Parathyroid adenoma (tissue), 2 donors: ENCODE data around the gene PTK6.

ENCODE experiments used
- H2AFZ ChIP-seq: fragments of 300-600 bp; sonication (generic); one replicate; pipeline ENCODE4 v1.7.0; 2017; ENCODE audit warnings: antibody characterized with exemption, mild to moderate bottlenecking
- H3K27ac ChIP-seq: fragments of 300-600 bp; sonication (generic); one replicate; pipeline ENCODE4 v1.7.0; 2017
- H3K27me3 ChIP-seq: fragments of 300-600 bp; sonication (generic); one replicate; pipeline ENCODE4 v1.7.0; 2017; ENCODE audit warnings: low read length; ENCODE audit not compliant: control insufficient read depth, insufficient read depth
- H3K36me3 ChIP-seq: fragments of 300-600 bp; sonication (generic); one replicate; pipeline ENCODE4 v1.7.0; 2017; ENCODE audit warnings: low read length; ENCODE audit not compliant: control insufficient read depth, insufficient read depth
- H3K4me1 ChIP-seq: fragments of 300-600 bp; sonication (generic); one replicate; pipeline ENCODE4 v1.7.0; 2017; ENCODE audit warnings: control low read depth
- H3K4me2 ChIP-seq: fragments of 300-600 bp; sonication (generic); one replicate; pipeline ENCODE4 v1.7.0; 2017; ENCODE audit warnings: low read length
- H3K4me3 ChIP-seq: fragments of 300-600 bp; sonication (generic); one replicate; pipeline ENCODE4 v1.7.0; 2017; ENCODE audit warnings: low read depth, low read length
- H3K79me2 ChIP-seq: fragments of 300-600 bp; sonication (generic); one replicate; pipeline ENCODE4 v1.7.0; 2017; ENCODE audit warnings: control low read depth
- H3K9ac ChIP-seq: fragments of 300-600 bp; sonication (generic); one replicate; pipeline ENCODE4 v1.7.0; 2017; ENCODE audit warnings: mild to moderate bottlenecking
- H3K9me3 ChIP-seq: fragments of 300-600 bp; sonication (generic); one replicate; pipeline ENCODE4 v1.7.0; 2017; ENCODE audit warnings: low read length; ENCODE audit not compliant: control insufficient read depth
- TF ChIP-seq, protein P1 (sequence below): fragments of 300-600 bp; sonication (generic); IDR thresholded peaks from one replicate; pipeline ENCODE4 v1.7.0; 2017; ENCODE audit warnings: antibody characterized with exemption, mild to moderate bottlenecking
- donor health status: primary hyperparathyroidism.

PTK6 gene

DNA sequence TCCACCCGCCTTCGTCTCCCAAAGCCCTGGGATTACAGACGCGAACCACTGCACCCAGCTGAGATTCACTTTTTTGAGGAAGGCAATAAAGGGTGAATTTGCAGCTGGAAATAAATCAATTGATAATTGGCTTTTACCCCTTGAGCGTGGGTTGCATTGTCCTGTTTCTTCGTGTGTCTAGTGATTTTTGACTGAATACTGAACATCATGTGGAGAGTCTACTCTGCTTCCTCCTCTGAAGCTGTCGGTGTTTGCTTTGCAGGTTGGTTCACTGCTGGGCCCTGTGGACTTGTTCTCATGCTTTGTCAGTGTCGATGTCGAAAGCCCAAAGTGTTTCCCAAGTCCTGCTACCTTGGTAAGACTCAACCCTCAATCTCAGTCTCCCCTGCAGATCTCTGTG lies 32.5 kb downstream of the PTK6 start:
- Histone ChIP-seq H2AFZ (no peak overlapping the region), H3K9me3 (no peaks in the 10 kb centered on the region), H3K27me3 (no peaks in the 10 kb centered on the region), H3K4me3 (no peak overlapping the region), H3K4me1 (no peaks in the 10 kb centered on the region), H3K4me2 (no peak overlapping the region), H3K79me2 (no peaks in the 10 kb centered on the region), H3K36me3 (no peaks in the 10 kb centered on the region), H3K9ac (no peak overlapping the region), H3K27ac (no peak overlapping the region)
- TF ChIP-seq, protein P1, sequence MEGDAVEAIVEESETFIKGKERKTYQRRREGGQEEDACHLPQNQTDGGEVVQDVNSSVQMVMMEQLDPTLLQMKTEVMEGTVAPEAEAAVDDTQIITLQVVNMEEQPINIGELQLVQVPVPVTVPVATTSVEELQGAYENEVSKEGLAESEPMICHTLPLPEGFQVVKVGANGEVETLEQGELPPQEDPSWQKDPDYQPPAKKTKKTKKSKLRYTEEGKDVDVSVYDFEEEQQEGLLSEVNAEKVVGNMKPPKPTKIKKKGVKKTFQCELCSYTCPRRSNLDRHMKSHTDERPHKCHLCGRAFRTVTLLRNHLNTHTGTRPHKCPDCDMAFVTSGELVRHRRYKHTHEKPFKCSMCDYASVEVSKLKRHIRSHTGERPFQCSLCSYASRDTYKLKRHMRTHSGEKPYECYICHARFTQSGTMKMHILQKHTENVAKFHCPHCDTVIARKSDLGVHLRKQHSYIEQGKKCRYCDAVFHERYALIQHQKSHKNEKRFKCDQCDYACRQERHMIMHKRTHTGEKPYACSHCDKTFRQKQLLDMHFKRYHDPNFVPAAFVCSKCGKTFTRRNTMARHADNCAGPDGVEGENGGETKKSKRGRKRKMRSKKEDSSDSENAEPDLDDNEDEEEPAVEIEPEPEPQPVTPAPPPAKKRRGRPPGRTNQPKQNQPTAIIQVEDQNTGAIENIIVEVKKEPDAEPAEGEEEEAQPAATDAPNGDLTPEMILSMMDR, result no peak

DNA sequence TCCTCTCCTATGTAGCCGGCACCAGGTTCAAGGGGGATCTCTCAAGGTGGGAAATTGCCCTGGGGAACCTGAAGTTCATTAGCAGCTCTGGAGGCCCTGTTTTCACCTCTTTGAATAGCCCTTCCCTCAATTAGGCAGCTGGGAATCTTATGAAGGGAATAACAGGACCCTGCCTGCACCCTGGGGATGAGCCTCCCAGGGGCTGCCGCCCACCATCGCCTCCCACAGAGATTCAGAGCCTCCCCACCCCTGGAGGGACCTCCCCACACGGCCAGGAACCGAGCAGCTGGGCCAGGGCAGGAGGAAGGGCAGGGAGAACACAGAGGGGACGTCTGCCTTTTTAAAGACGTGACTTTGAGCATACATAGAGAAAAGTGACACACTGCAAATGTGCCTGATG lies 33.7 kb downstream of the PTK6 start:
- TF ChIP-seq, protein P1, result no peak
- no peaks in the 10 kb centered on the region for H3K27me3 ChIP-seq
- no peak overlapping the region for H3K4me3 ChIP-seq
- H3K9ac ChIP-seq, result no peak overlapping the region
- no peaks in the 10 kb centered on the region for H3K9me3 ChIP-seq
- H3K27ac ChIP-seq, result no peak overlapping the region
- no peaks in the 10 kb centered on the region for H3K4me1 ChIP-seq
- no peak overlapping the region for H3K4me2 ChIP-seq
- H3K36me3 ChIP-seq, result no peaks in the 10 kb centered on the region
- no peak overlapping the region for H2AFZ ChIP-seq
- H3K79me2 ChIP-seq, result no peaks in the 10 kb centered on the region

DNA sequence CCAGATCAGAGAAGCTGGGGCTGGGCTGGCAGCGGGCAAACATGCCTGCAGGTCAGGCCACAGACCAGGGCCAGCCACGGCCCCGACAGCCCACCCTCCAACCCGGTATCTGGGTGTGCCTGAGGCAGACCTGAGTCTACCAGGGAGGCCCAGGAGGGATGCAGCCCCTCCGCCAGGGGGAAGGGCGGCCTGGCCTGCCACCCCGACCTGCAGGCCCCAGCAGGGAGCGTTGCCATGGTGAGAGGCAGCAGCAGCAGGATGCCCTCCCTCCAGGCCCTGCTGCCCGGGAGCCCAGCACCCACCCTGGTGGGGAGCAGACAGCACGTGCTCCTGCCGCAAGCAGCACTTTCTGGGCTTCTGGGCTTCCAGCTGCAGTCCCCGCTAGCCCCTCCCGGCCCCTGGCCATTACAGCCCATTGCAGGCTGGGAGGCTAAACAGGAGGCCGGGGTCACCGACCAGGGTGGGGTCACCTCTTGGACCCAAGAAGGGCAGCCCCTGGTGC lies 34.5 kb downstream of the PTK6 start:
- H3K27me3 ChIP-seq, result no peaks in the 10 kb centered on the region
- H3K79me2 ChIP-seq, result no peaks in the 10 kb centered on the region

DNA sequence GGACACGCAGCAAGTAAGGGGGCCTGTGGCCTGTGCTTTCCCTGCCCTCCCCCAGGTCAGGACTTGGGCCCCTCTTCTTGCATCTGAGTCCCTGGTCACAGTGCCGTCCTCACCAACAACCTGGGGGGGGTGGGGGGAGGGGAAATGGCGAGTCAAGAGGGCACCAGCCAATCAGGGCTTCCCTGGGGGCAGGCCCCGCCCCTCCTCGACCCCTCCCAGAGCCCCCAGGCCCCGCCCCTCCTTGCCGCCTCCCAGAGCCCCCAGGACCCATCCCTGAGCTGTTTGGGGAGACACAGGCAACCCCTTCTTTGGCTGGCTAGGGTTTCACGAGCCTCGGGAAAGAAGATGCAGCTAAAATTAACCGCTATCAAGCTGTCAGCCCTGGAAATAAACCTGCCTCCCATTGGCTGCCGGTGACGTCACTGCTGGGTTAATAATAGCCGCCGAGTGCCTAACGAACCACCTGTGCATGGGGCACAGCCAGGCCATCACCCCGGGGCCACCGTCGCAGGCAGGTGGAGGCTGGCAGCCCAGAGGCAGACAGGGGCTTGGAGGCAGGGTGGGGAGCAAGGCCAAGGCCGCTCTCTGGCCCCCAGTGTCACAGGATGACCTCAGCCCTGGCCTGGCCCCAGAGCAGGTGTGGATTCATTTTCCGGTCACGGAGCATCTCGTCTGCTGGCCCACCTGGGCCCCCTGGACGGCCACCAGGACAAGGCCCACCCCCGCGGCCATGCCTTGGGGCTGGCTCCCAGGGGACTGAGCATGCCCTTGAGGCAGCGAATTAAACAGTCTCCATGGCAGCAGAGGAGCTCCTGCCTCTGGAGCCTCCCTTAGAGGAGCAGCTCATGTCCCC lies 35.1 kb downstream of the PTK6 start:
- H3K4me2 ChIP-seq, result no peak overlapping the region
- no peak overlapping the region for H3K9ac ChIP-seq
- H3K27me3 ChIP-seq, result no peaks in the 10 kb centered on the region
- H3K79me2 ChIP-seq, result no peaks in the 10 kb centered on the region
- no peak overlapping the region for H2AFZ ChIP-seq
- H3K27ac ChIP-seq, result no peak overlapping the region
- H3K4me3 ChIP-seq, result no peak overlapping the region
- TF ChIP-seq, protein P1, result no peak
- H3K4me1 ChIP-seq, result peaks cover 3% of the 10 kb centered on the region
- no peaks in the 10 kb centered on the region for H3K36me3 ChIP-seq
- H3K9me3 ChIP-seq, result no peaks in the 10 kb centered on the region

More for the DNA sequence above, 34.5 kb downstream of the PTK6 start:
- Histone ChIP-seq H3K9me3 (no peaks in the 10 kb centered on the region), H3K9ac (no peak overlapping the region), H3K36me3 (no peaks in the 10 kb centered on the region), H3K4me1 (no peaks in the 10 kb centered on the region), H3K4me2 (no peak overlapping the region), H2AFZ (no peak overlapping the region), H3K4me3 (no peak overlapping the region), H3K27ac (no peak overlapping the region)
- TF ChIP-seq, protein P1, result no peak
